ENCODE measurements around the gene PPDPF. TPM values are rescaled to one million over a fixed set of nuclear protein-coding genes. Genes with fewer than 3 reads are reported as not detected.

PPDPF gene
- total RNA-seq, 1 donor from 2014 or later, result 4.1 TPM

GRCh38 chr20:63565021-63565698 lies 44.6 kb downstream of the PPDPF start:
- no peaks in the 10 kb centered on the region for H4K20me1 ChIP-seq (ENCODE audit: low read depth)
- Mint-ChIP-seq H3K36me3 (no peaks in the 10 kb centered on the region), H3K27ac (no peak overlapping the region), H3K4me3 (no peak overlapping the region), H3K4me1 (no peaks in the 10 kb centered on the region), H3K9me3 (no peaks in the 10 kb centered on the region), H3K27me3 (ENCODE audit: insufficient read depth, low read depth) (peaks cover 3% of the 10 kb centered on the region)
- no peaks in the 10 kb centered on the region for H3K27me3 ChIP-seq
- H3K4me2 ChIP-seq, result no peak overlapping the region
- H2AFZ ChIP-seq (replicated peaks), result no peak overlapping the region
- no peaks in the 10 kb centered on the region for H3K4me1 ChIP-seq
- H3K9me3 ChIP-seq (ENCODE audit: low read depth), result no peaks in the 10 kb centered on the region
- H3K36me3 ChIP-seq, result no peaks in the 10 kb centered on the region
- no peak overlapping the region for H3K4me3 ChIP-seq
- no peak for TF ChIP-seq EZH2 (IDR thresholded peaks at IDR 0.05)
- TF ChIP-seq, protein P1, sequence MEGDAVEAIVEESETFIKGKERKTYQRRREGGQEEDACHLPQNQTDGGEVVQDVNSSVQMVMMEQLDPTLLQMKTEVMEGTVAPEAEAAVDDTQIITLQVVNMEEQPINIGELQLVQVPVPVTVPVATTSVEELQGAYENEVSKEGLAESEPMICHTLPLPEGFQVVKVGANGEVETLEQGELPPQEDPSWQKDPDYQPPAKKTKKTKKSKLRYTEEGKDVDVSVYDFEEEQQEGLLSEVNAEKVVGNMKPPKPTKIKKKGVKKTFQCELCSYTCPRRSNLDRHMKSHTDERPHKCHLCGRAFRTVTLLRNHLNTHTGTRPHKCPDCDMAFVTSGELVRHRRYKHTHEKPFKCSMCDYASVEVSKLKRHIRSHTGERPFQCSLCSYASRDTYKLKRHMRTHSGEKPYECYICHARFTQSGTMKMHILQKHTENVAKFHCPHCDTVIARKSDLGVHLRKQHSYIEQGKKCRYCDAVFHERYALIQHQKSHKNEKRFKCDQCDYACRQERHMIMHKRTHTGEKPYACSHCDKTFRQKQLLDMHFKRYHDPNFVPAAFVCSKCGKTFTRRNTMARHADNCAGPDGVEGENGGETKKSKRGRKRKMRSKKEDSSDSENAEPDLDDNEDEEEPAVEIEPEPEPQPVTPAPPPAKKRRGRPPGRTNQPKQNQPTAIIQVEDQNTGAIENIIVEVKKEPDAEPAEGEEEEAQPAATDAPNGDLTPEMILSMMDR (IDR thresholded peaks at IDR 0.05), result no peak
- TF ChIP-seq EZH2phosphoT487 (IDR thresholded peaks at IDR 0.05), result no peak
- H3K9ac ChIP-seq, result no peak overlapping the region
- no peak overlapping the region for H3K27ac ChIP-seq
- H3F3A ChIP-seq (ENCODE audit: low read depth), result no peaks in the 10 kb centered on the region
- no peak for DNase-seq (ENCODE audit: low spot score)
- no peaks in the 10 kb centered on the region for H3K79me2 ChIP-seq (ENCODE audit: low read depth)

DNA sequence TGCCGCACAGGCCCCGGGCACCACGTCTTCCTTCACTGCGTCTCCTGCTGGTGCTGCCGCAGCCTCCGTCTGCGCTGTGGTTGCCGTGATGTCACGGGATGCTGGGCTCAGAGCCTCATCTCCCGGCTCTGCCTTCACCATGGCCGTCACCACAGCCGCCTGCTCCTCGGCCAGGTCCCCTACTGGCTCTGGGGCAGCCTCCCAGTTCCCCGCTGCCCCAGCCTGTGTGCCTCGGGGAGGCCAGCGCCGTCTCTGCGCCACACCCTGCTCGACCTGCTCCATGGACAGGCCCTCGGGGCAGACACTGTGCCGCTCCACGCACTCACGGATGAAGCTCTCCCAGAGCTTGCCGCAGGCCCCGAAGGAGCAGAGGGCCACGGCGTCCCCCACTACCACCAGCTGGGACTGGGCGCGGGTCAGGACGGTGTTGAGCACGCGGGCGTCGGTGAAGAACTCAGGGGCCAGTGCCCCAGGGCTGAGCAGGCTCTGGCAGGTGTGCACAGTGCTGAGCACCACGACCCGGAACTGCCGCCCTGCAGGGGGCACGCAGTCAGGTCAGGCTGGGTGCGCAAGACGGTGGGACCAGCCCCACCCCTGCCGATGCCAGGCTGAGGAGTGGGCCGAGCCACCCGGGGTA lies 45.3 kb downstream of the PPDPF start:
- H3K9me3 Mint-ChIP-seq, result no peaks in the 10 kb centered on the region
- H2AFZ ChIP-seq (replicated peaks), result no peak overlapping the region

GRCh38 chr20:63566395-63567135 lies 46.0 kb downstream of the PPDPF start:
- no peak overlapping the region for H3K4me3 ChIP-seq
- H3F3A ChIP-seq (ENCODE audit: low read depth), result no peaks in the 10 kb centered on the region
- no peak for DNase-seq (ENCODE audit: low spot score)
- no peak overlapping the region for H2AFZ ChIP-seq (replicated peaks)
- Mint-ChIP-seq H3K4me1 (no peaks in the 10 kb centered on the region), H3K4me3 (no peak overlapping the region), H3K27ac (no peak overlapping the region), H3K9me3 (no peaks in the 10 kb centered on the region), H3K36me3 (no peaks in the 10 kb centered on the region), H3K27me3 (ENCODE audit: insufficient read depth, low read depth) (peaks cover 3% of the 10 kb centered on the region)
- H3K4me1 ChIP-seq, result no peaks in the 10 kb centered on the region
- TF ChIP-seq, protein P1 (IDR thresholded peaks at IDR 0.05), result no peak
- TF ChIP-seq EZH2phosphoT487 (IDR thresholded peaks at IDR 0.05), result no peak
- TF ChIP-seq EZH2 (IDR thresholded peaks at IDR 0.05), result no peak
- no peaks in the 10 kb centered on the region for H3K27me3 ChIP-seq
- no peaks in the 10 kb centered on the region for H4K20me1 ChIP-seq (ENCODE audit: low read depth)
- no peaks in the 10 kb centered on the region for H3K9me3 ChIP-seq (ENCODE audit: low read depth)
- no peak overlapping the region for H3K27ac ChIP-seq
- no peaks in the 10 kb centered on the region for H3K36me3 ChIP-seq
- H3K9ac ChIP-seq, result no peak overlapping the region
- no peak overlapping the region for H3K4me2 ChIP-seq
- H3K79me2 ChIP-seq (ENCODE audit: low read depth), result no peaks in the 10 kb centered on the region

More for the DNA sequence above, 45.3 kb downstream of the PPDPF start:
- H3K4me3 ChIP-seq, result no peak overlapping the region
- no peak for DNase-seq (ENCODE audit: low spot score)
- H3K9ac ChIP-seq, result no peak overlapping the region
- no peaks in the 10 kb centered on the region for H3K79me2 ChIP-seq (ENCODE audit: low read depth)
- Mint-ChIP-seq H3K4me3 (no peak overlapping the region), H3K27me3 (ENCODE audit: insufficient read depth, low read depth) (peaks cover 3% of the 10 kb centered on the region), H3K27ac (no peak overlapping the region), H3K36me3 (no peaks in the 10 kb centered on the region), H3K4me1 (no peaks in the 10 kb centered on the region)
- H3F3A ChIP-seq (ENCODE audit: low read depth), result no peaks in the 10 kb centered on the region
- no peaks in the 10 kb centered on the region for H3K36me3 ChIP-seq
- TF ChIP-seq EZH2phosphoT487 (IDR thresholded peaks at IDR 0.05) (no peak), EZH2 (IDR thresholded peaks at IDR 0.05) (no peak)
- TF ChIP-seq, protein P1 (IDR thresholded peaks at IDR 0.05), result no peak
- no peaks in the 10 kb centered on the region for H3K27me3 ChIP-seq
- H4K20me1 ChIP-seq (ENCODE audit: low read depth), result no peaks in the 10 kb centered on the region
- H3K4me1 ChIP-seq, result no peaks in the 10 kb centered on the region
- no peak overlapping the region for H3K27ac ChIP-seq
- H3K9me3 ChIP-seq (ENCODE audit: low read depth), result no peaks in the 10 kb centered on the region
- no peak overlapping the region for H3K4me2 ChIP-seq
